WERI-Rb-1 (cell line): ENCODE results near the gene ZCCHC13.
A peak's percentile ranks its signal among the peaks of the same experiment; 100 is the strongest.

Experiments
- DNase-seq: peaks from one replicate; pipeline ENCODE4 v3.0.0-alpha.2; 2020
- H3K27ac ChIP-seq: fragments of 250-450 bp; sonication (Bioruptor Pico); 2 replicates; pipeline ENCODE4 v1.5.1; 2020; ENCODE audit warnings: mild to moderate bottlenecking, moderate library complexity
- H3K27me3 ChIP-seq: fragments of 250-450 bp; sonication (Bioruptor Pico); 2 replicates; pipeline ENCODE4 v1.5.1; 2021; ENCODE audit warnings: mild to moderate bottlenecking, low read depth, moderate library complexity; ENCODE audit not compliant: insufficient read depth, severe bottlenecking
- H3K36me3 ChIP-seq: fragments of 250-450 bp; sonication (Bioruptor Pico); 2 replicates; pipeline ENCODE4 v1.5.1; 2020; ENCODE audit warnings: mild to moderate bottlenecking, moderate library complexity
- H3K4me3 ChIP-seq: 2 replicates; pipeline ENCODE4 v1.5.1; 2011; ENCODE audit warnings: low read depth, mild to moderate bottlenecking, control low read depth, low read length
- H3K9me3 ChIP-seq: fragments of 250-450 bp; sonication (Bioruptor Pico); 2 replicates; pipeline ENCODE4 v1.5.1; 2021; ENCODE audit warnings: mild to moderate bottlenecking, moderate library complexity; ENCODE audit not compliant: severe bottlenecking
- CTCF ChIP-seq: IDR thresholded peaks from 2 replicates; pipeline ENCODE4 v1.5.1; 2011; ENCODE audit warnings: low read depth, mild to moderate bottlenecking, control low read depth, inconsistent platforms, low read length

ZCCHC13 gene

GRCh38 chrX:74286950-74287740 lies 16.8 kb upstream of the ZCCHC13 start:
- Histone ChIP-seq H3K36me3 (no peaks in the 10 kb centered on the region), H3K27ac (no peak overlapping the region), H3K9me3 (no peaks in the 10 kb centered on the region), H3K27me3 (peaks cover 16% of the 10 kb centered on the region), H3K4me3 (no peak overlapping the region)
- DNase-seq, result no peak
- no peak for TF ChIP-seq CTCF

GRCh38 chrX:74291577-74291963 lies 12.4 kb upstream of the ZCCHC13 start:
- no peaks in the 10 kb centered on the region for H3K36me3 ChIP-seq
- no peak for DNase-seq
- H3K4me3 ChIP-seq, result peak overlapping the region; percentile 51
- TF ChIP-seq CTCF, result no peak
- H3K9me3 ChIP-seq, result no peaks in the 10 kb centered on the region
- peaks cover 19% of the 10 kb centered on the region for H3K27me3 ChIP-seq
- peak overlapping the region; percentile 91 for H3K27ac ChIP-seq

- Histone ChIP-seq H3K27ac (peak overlapping the region; percentile 91), H3K9me3 (no peaks in the 10 kb centered on the region), H3K27me3 (peaks cover 19% of the 10 kb centered on the region), H3K36me3 (no peaks in the 10 kb centered on the region), H3K4me3 (peak overlapping the region; percentile 51)
- peak; percentile 80 for DNase-seq
- TF ChIP-seq CTCF, result peak; percentile 36; the same call in 1 of the 2 replicates
These were observed 11.8 kb upstream of the ZCCHC13 start for GRCh38 chrX:74291964-74292807.

- Histone ChIP-seq H3K9me3 (no peaks in the 10 kb centered on the region), H3K27ac (peak overlapping the region; percentile 91; the same call in 1 of the 2 replicates), H3K4me3 (peak overlapping the region; percentile 51), H3K36me3 (no peaks in the 10 kb centered on the region), H3K27me3 (peaks cover 19% of the 10 kb centered on the region)
- TF ChIP-seq CTCF, result no peak
- no peak for DNase-seq
These were observed 11.2 kb upstream of the ZCCHC13 start for GRCh38 chrX:74292808-74293123.

GRCh38 chrX:74293343-74293946 lies 10.5 kb upstream of the ZCCHC13 start:
- Histone ChIP-seq H3K27me3 (peaks cover 15% of the 10 kb centered on the region), H3K4me3 (peak overlapping the region; percentile 51), H3K36me3 (no peaks in the 10 kb centered on the region), H3K27ac (0 out of 2 replicates have a peak overlapping the region, but pooled peaks have one; percentile 43), H3K9me3 (no peaks in the 10 kb centered on the region)
- peak; percentile 73 for DNase-seq
- TF ChIP-seq CTCF, result no peak
